Measurements from ENCODE around the gene UMPS.
"Not testable (repeated sequence)": the region's sequence is repeated elsewhere in the genome, so short reads cannot be mapped to it uniquely, and the experiment has no call there.

UMPS gene

GRCh38 chr3:124780356-124780755 lies 50.1 kb downstream of the UMPS start:
- no peak for DNase-seq (ENCODE audit: low read depth in 2 of 2)

DNA sequence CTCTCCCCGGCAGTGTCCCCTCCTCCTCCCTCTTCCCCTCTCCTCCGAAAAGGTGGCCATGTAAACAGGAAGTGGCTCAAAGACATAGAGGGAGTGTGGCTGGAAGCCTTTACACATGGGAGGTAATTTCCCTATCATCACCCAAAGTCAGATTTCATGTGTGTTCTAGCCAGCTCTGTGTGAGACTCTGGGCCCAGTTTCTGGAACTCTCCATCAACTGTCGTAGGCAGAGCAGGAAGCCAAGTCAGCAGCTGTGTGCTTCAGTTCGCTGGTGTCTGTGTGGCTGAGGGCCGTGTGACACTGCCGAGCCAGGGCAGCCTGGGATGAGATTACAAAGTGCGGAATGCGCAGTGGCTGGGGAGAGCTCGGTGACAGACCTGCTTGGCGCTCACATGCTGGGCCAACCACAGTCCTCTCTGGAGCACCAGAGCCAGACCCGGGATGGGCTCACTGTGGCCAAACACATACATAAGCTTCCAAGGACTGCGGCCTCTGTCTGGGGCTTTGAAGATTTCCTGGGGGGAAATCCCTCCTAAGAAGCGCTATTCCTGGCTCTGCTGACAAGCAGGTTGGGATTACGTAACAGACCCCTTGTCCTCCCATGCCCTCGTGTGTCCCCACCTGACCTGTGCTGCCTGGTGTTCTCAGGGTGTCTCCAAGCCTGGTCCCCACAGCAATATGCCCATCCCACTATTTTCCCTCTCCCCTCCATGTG lies 50.7 kb downstream of the UMPS start:
- DNase-seq (ENCODE audit: low read depth in 2 of 2), result no peak

GRCh38 chr3:124781476-124782376 lies 51.5 kb downstream of the UMPS start:
- no peak for DNase-seq (ENCODE audit: low read depth in 2 of 2)

GRCh38 chr3:124782377-124782712 lies 52.1 kb downstream of the UMPS start:
- not testable (repeated sequence) for DNase-seq (ENCODE audit: low read depth in 2 of 2)

- DNase-seq (ENCODE audit: low read depth in 2 of 2), result no peak
Observed at GRCh38 chr3:124783696-124784095, 53.4 kb downstream of the UMPS start.

GRCh38 chr3:124784686-124785382 lies 54.6 kb downstream of the UMPS start:
- DNase-seq (ENCODE audit: low read depth in 2 of 2), result no peak

GRCh38 chr3:124785973-124786372 lies 55.7 kb downstream of the UMPS start:
- no peak for DNase-seq (ENCODE audit: low read depth in 2 of 2)

- DNase-seq (ENCODE audit: low read depth in 2 of 2), result no peak
Observed at GRCh38 chr3:124786511-124787241, 56.4 kb downstream of the UMPS start.

GRCh38 chr3:124787476-124788195 lies 57.4 kb downstream of the UMPS start:
- DNase-seq (ENCODE audit: low read depth in 2 of 2), result no peak

- DNase-seq (ENCODE audit: low read depth in 2 of 2), result no peak
Observed at GRCh38 chr3:124788254-124788745, 58.0 kb downstream of the UMPS start.

DNA sequence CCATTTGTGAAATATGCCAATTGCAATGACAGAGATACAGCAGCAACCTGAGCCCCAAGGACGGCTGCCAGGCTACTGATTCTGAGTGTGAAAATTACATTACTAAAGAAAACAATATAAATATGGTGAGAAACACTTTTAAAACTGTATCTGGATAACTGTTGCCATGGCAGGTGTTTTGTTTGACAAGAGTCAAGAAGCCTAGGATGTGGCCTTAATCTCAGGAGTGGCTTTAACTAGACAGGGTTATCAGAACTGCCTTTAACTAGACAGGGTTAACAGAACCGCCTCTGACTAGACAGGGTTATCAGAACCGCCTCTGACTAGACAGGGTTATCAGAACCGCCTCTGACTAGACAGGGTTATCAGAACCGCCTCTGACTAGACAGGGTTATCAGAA lies 58.9 kb downstream of the UMPS start:
- DNase-seq (ENCODE audit: low read depth in 2 of 2), result not testable (repeated sequence)

DNA sequence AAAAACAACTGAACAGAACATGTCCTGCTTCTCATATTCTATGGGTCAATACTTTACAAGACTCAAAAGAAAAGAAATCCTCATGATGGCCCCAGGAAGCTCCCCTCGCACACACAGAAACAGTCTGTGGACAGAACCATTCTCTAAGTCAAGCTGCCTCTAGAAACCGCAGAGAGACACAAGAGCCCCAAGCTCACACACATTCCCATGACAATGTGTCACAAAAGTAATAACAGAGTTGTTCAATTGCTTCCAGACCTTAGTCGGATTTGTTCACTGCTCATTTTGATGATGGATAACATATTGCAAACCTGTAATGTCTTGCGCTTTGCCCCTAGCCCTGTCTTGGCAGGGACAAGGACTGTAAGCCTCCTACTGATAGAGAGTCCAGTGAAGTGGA lies 60.9 kb downstream of the UMPS start:
- DNase-seq (ENCODE audit: low read depth in 2 of 2), result no peak

- no peak for DNase-seq (ENCODE audit: low read depth in 2 of 2)
Observed at GRCh38 chr3:124791639-124792151, 61.4 kb downstream of the UMPS start.

DNA sequence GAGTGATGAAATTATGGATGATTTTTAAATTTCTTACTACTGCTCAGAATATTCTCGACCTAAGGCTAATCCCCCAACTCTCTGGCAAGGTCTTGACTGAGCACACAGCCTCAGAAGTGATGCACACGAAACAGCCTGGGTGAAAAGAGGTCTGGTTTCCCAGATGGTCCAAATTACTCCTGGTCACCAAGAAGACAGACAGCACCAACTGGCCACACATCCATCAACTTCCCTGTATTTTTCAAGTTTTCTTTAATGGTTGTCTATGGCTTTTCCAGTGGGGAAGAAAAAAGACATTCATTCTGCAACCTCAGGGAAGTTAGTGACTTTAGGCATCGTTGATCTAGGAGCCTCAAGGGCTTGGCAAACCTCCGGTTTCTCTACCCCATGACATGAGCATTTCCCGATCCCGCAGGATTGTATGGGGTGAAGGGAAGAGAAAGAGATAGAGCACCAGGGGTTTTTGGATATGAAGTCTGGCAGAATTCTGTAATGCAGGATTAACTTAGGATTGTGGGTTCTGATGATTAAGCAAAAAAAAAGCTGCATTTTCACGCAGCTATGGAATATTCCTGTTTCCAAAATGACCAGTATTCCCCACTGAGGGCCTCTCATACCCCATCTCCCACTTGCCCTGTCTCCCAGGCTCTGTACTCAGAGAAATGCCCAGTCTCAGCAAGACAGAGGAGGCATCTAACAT lies 62.2 kb downstream of the UMPS start:
- DNase-seq (ENCODE audit: low read depth in 2 of 2), result no peak

DNA sequence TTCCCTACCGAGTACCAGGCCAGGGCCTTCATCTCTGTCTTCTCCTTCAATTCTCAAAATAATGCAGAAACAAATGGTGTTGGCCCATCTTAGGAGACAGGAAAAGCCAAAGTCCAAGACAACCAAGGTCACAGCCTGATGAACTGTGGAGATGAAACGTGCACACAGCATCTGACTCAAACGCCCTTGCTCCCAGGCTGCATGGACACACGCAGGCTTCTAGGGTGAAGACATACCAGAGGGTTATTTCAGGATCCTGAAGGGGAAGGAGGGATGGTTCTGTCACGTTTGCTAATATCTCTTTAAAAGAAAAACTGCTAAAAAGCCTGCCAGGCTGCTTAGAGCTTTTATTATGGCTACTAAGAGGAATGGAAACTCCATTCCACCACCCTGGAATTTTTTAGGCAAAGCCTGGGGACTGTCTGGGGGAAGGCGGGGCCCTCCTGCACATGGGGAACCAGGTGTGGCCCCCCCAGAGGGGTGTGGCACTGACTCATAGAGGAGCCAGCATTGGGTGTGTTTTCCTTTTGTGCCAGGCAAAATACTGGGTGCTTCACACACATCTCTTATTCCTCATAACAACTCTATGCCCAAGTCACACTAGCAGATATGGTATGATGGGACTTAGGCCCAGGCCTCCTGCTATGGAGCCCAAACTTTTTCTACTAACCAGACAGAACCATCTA lies 62.9 kb downstream of the UMPS start:
- no peak for DNase-seq (ENCODE audit: low read depth in 2 of 2)

DNA sequence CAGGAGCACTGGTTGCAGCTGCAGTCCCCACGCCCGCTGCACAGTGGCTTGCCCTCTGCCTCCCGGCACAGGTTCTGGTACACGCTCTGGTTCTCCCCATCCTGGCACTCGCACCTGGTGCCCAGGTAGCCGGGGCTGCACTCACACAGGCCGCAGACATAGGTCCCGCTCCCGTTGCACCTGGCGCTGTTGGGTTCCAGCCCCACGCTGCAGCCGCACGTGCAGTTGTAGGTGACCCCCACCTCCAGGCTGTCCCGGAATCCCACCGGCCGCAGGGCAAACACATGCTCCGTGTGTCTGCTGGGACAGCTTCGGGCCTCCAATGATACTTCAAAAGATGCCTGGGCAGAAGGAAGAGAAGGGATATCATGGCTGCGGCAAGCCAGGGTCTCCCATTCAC lies 66.2 kb downstream of the UMPS start:
- no peak for DNase-seq (ENCODE audit: low read depth in 2 of 2)

- no peak for DNase-seq (ENCODE audit: low read depth in 2 of 2)
Observed at GRCh38 chr3:124797426-124797945, 67.2 kb downstream of the UMPS start.

Data from stimulated activated CD8-positive, alpha-beta memory T cell treated with anti-CD3 and anti-CD28 coated beads, Interleukin-2, amount 100 ng/mL, for 48 hours (primary cell).